Panc1 (cell line): ENCODE data around the gene PGK2.

ENCODE experiments used
- POLR2AphosphoS5 ChIP-seq: IDR thresholded peaks from 2 replicates; pipeline ENCODE4 v1.6.1; 2012; ENCODE audit warnings: mild to moderate bottlenecking, low read depth, low read length, moderate library complexity
- SIN3A ChIP-seq: IDR thresholded peaks from 2 replicates; pipeline ENCODE4 v1.6.1; 2012; ENCODE audit warnings: low read depth, mild to moderate bottlenecking, low read length, moderate library complexity, borderline replicate concordance; ENCODE audit not compliant: insufficient read depth
- TF ChIP-seq, protein P1 (sequence below): fragments of 450-650 bp; IDR thresholded peaks from 2 replicates; pipeline ENCODE4 v1.5.1; 2017; ENCODE audit warnings: mild to moderate bottlenecking
- TF ChIP-seq, protein P2 (sequence below), 2 experiments: IDR thresholded peaks; 2 replicates each; pipeline ENCODE4 v1.6.1; 2011 to 2012; ENCODE audit warnings: low read depth in 2 of 2, control low read depth in 1 of 2, low read length in 1 of 2, mild to moderate bottlenecking in 1 of 2, moderate library complexity in 1 of 2; ENCODE audit not compliant: insufficient read depth in 1 of 2

- TF ChIP-seq, protein P1, sequence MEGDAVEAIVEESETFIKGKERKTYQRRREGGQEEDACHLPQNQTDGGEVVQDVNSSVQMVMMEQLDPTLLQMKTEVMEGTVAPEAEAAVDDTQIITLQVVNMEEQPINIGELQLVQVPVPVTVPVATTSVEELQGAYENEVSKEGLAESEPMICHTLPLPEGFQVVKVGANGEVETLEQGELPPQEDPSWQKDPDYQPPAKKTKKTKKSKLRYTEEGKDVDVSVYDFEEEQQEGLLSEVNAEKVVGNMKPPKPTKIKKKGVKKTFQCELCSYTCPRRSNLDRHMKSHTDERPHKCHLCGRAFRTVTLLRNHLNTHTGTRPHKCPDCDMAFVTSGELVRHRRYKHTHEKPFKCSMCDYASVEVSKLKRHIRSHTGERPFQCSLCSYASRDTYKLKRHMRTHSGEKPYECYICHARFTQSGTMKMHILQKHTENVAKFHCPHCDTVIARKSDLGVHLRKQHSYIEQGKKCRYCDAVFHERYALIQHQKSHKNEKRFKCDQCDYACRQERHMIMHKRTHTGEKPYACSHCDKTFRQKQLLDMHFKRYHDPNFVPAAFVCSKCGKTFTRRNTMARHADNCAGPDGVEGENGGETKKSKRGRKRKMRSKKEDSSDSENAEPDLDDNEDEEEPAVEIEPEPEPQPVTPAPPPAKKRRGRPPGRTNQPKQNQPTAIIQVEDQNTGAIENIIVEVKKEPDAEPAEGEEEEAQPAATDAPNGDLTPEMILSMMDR, result no peak
- TF ChIP-seq POLR2AphosphoS5 (no peak), SIN3A (no peak)
- TF ChIP-seq, protein P2, sequence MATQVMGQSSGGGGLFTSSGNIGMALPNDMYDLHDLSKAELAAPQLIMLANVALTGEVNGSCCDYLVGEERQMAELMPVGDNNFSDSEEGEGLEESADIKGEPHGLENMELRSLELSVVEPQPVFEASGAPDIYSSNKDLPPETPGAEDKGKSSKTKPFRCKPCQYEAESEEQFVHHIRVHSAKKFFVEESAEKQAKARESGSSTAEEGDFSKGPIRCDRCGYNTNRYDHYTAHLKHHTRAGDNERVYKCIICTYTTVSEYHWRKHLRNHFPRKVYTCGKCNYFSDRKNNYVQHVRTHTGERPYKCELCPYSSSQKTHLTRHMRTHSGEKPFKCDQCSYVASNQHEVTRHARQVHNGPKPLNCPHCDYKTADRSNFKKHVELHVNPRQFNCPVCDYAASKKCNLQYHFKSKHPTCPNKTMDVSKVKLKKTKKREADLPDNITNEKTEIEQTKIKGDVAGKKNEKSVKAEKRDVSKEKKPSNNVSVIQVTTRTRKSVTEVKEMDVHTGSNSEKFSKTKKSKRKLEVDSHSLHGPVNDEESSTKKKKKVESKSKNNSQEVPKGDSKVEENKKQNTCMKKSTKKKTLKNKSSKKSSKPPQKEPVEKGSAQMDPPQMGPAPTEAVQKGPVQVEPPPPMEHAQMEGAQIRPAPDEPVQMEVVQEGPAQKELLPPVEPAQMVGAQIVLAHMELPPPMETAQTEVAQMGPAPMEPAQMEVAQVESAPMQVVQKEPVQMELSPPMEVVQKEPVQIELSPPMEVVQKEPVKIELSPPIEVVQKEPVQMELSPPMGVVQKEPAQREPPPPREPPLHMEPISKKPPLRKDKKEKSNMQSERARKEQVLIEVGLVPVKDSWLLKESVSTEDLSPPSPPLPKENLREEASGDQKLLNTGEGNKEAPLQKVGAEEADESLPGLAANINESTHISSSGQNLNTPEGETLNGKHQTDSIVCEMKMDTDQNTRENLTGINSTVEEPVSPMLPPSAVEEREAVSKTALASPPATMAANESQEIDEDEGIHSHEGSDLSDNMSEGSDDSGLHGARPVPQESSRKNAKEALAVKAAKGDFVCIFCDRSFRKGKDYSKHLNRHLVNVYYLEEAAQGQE (IDR thresholded peaks at IDR 0.05; ENCODE audit: insufficient read depth in 1 of 2, low read depth in 2 of 2, low read length in 1 of 2), result no peak
Measured at GRCh38 chr6:49764571-49765236, 22.4 kb downstream of the PGK2 start.
